ENCODE measurements around the gene HRH2.

DNA sequence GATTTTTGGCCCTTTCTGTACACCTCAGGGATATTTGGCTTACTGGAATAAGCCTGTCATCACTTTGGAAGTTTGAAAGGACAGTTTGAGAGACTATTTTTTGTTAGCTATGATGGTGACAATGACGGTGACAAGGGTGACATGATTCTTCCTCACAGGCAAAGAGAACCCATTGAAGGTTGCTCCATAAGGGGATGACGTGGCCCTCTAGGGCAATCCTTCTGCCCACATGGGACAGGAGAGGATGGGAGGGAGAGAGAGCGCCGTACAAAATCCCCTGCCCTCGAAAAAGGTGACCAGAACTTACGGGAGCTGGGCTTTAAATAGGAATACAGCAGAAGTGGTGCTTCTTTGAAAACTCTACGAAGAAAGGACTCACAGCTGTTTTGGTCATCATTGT lies 22.6 kb downstream of the HRH2 start:
- no peak for TF ChIP-seq POLR2A (IDR thresholded peaks at IDR 0.05)
- TF ChIP-seq, protein P1, sequence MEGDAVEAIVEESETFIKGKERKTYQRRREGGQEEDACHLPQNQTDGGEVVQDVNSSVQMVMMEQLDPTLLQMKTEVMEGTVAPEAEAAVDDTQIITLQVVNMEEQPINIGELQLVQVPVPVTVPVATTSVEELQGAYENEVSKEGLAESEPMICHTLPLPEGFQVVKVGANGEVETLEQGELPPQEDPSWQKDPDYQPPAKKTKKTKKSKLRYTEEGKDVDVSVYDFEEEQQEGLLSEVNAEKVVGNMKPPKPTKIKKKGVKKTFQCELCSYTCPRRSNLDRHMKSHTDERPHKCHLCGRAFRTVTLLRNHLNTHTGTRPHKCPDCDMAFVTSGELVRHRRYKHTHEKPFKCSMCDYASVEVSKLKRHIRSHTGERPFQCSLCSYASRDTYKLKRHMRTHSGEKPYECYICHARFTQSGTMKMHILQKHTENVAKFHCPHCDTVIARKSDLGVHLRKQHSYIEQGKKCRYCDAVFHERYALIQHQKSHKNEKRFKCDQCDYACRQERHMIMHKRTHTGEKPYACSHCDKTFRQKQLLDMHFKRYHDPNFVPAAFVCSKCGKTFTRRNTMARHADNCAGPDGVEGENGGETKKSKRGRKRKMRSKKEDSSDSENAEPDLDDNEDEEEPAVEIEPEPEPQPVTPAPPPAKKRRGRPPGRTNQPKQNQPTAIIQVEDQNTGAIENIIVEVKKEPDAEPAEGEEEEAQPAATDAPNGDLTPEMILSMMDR (IDR thresholded peaks at IDR 0.05): no peak
